Thyroid gland (tissue), 4 donors: ENCODE measurements around the gene NADK2. TPM values are rescaled to one million over a fixed set of nuclear protein-coding genes. Genes with fewer than 3 reads are reported as not detected.

ENCODE experiments used
- DNase-seq, 2 donors: peaks; one replicate each; pipeline ENCODE4 v3.0.0-alpha.2; 2019
- H3K27ac ChIP-seq, 3 donors: fragments of 200-600 bp; sonication (generic); 1 replicate in 2 of 3; 2 replicates in 1 of 3; pipeline ENCODE4 v1.5.1; 2016 to 2019; ENCODE audit warnings: mild to moderate bottlenecking in 1 of 3, moderate library complexity in 1 of 3
- H3K27me3 ChIP-seq: fragments of 200-600 bp; sonication (generic); one replicate; pipeline ENCODE4 v1.5.1; 2019
- H3K36me3 ChIP-seq, 2 donors: fragments of 200-600 bp; sonication (generic); one replicate each; pipeline ENCODE4 v1.5.1; 2016 to 2019
- H3K4me1 ChIP-seq, 2 donors: fragments of 200-600 bp; sonication (generic); one replicate each; pipeline ENCODE4 v1.5.1; 2017 to 2019
- H3K4me3 ChIP-seq, 3 donors: fragments of 200-600 bp; sonication (generic); replicated peaks in 1 of 3; 1 replicate in 2 of 3; 2 replicates in 1 of 3; pipeline ENCODE4 v1.5.1; 2016; ENCODE audit warnings: mild to moderate bottlenecking in 1 of 3
- H3K9me3 ChIP-seq: fragments of 200-600 bp; sonication (generic); one replicate; pipeline ENCODE4 v1.5.1; 2017
- POLR2A ChIP-seq, 2 donors: fragments of 450-650 bp; IDR thresholded peaks; one replicate each; pipeline ENCODE4 v1.6.1; 2017; ENCODE audit warnings: antibody characterized with exemption in 2 of 2, mild to moderate bottlenecking in 2 of 2, moderate library complexity in 1 of 2
- WGBS, 2 donors: methylation state at CpG; one replicate each; pipeline ENCODE4 v1.1.5; 2017; 5-methylcytosine and 5-hydroxymethylcytosine counted together
- intact Hi-C: fragments of 100-400 bp; cut with DNase I; formaldehyde crosslinking; loops from one replicate; pipeline ENCODE4 v1.15.1; 2023
- total RNA-seq, 4 donors: library from RNA; depleted of rRNA; stranded (reverse); fragments of >200 nt; gene quantifications; one replicate each; pipeline ENCODE4 v1.2.3, GENCODE V29; 2016
- TF ChIP-seq, protein P1 (sequence below), 6 experiments: fragments of 200-600 bp in 3 of 6; fragments of 450-650 bp in 3 of 6; sonication (generic) in 3 of 6; IDR thresholded peaks; one replicate each; pipeline ENCODE4 v1.5.1; 2016 to 2019; ENCODE audit warnings: antibody characterized with exemption in 6 of 6, mild to moderate bottlenecking in 2 of 6, inconsistent platforms in 1 of 6, moderate library complexity in 1 of 6

NADK2 gene
- total RNA-seq, 4 donors from 2014 or later = 28.8 to 47.2 (median 44.4) TPM

DNA sequence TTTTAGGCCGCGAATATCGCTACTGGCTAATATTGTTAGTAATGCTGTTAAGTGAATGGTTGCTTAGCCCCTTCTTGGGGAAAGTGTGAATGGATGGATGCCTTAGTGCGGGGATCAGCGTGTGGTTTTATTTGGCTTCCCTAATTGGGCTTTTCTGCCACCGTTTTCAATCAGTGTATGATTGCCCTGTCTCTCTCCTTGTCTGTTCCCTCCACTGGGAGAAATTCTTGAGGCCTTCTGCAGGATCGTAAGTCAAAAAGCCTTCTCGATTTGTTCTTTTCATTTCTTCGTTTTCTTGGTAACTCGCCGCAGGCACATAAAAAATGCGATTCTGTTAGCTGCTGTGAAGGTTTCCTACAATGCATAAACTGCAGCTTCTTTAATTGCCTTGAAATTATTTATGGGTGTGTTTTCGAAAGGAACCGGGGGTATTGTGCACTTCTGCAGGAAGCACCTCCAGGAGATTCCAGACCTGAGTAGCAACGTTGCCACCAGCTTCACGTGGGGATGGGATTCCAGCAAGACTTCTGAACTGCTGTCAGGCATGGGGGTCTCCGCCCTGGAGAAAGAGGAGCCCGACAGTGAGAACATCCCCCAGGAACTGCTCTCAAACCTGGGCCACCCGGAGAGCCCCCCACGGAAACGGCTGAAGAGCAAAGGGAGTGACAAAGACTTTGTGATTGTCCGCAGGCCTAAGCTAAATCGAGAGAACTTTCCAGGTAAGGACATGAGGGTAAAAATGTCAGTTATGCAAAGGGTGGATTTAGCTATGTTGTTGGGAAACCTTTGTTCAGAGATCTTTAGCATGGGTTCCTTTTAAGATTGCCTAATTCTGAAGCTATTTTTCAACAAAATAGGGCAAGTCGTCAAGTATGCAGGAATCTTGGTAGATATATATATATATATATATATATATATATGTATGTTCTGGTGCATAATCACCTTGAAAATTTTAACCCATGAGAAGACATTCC is 89.1 kb downstream of the NADK2 start:
- intact Hi-C loops = loop anchor here (10.0 kb wide), 1 partner anchor 82 kb away; no protein-coding TSS in a partner anchor
- peaks cover 18 to 24% of the 10 kb centered on the region in 2 donors for H3K4me1 ChIP-seq

DNA sequence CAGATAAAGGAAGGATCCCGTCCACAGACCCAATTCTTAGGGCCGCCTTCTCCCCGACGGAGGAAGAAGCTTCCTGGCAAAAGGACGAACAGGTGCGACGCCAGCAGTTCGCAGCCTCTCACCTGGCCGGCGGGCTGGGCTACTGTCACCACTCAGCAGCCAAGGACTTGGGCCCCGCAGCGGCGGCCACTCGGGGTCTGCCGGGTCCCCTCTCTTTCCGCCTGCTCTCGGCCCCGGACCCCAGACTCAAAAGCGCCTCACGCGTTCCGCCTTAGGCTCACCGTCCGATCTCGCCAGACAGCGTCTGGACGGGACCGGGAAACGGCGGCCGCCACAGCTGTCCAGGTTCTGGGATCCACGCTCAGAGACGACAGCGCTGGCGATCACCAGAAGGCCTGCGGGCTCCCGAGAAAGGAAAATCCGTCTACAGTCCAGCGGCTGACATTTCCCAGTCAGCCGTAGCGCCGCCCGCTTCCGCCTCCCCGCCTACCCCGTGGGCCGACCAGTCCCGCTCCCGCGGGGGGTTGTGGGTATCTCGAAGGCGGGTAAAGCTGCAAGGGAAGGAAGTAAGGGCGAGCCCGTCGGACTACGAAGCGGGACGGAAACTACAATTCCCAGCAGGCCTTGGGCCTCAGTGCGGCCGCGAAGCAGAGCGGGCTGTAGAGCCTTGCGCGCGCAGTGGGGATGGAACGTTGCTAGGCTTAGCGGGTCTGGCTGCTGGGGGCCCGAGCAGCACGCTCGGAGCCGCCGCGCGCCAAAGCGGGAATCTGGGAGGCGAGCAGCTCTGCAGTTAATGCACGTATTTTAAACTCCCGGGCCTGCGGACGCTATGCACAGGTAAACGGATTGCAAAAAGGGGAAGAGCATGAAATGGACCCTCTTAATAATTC is 90.0 kb downstream of the NADK2 start, which contains the start of the genes LMBRD2 and SKP2:
Gene LMBRD2 (minus strand): TSS at position 454 of the 890 bp plus-strand sequence. CDS start 8,538 bp downstream, outside the sequence.
Gene SKP2 (plus strand): TSS at position 678 of the 890 bp plus-strand sequence. CDS start 152 bp downstream, at position 830.
- Histone ChIP-seq H3K27ac (peak within 1 kb of the TSS; percentile 56 to 76 (median 60)), H3K27me3 (no peaks in the 10 kb centered on the region), H3K4me3 (peak within 1 kb of the TSS; percentile 77 to 92 (median 80)), H3K36me3 (peaks cover 0 to 3% of the 10 kb centered on the region in 2 donors), H3K9me3 (no peaks in the 10 kb centered on the region), H3K4me1 (peaks cover 18 to 24% of the 10 kb centered on the region in 2 donors)
- 1% methylated on average over 24 to 50 of the region's 81 CpGs for WGBS, 2 donors
- intact Hi-C loops = loop anchor here (10.0 kb wide), 1 partner anchor 83 kb away; no protein-coding TSS in a partner anchor
- peak; percentile 97 to 98 for DNase-seq
- peak in 1 of 2 donors; percentile 84 for TF ChIP-seq POLR2A (IDR thresholded peaks at IDR 0.05)
- TF ChIP-seq, protein P1, sequence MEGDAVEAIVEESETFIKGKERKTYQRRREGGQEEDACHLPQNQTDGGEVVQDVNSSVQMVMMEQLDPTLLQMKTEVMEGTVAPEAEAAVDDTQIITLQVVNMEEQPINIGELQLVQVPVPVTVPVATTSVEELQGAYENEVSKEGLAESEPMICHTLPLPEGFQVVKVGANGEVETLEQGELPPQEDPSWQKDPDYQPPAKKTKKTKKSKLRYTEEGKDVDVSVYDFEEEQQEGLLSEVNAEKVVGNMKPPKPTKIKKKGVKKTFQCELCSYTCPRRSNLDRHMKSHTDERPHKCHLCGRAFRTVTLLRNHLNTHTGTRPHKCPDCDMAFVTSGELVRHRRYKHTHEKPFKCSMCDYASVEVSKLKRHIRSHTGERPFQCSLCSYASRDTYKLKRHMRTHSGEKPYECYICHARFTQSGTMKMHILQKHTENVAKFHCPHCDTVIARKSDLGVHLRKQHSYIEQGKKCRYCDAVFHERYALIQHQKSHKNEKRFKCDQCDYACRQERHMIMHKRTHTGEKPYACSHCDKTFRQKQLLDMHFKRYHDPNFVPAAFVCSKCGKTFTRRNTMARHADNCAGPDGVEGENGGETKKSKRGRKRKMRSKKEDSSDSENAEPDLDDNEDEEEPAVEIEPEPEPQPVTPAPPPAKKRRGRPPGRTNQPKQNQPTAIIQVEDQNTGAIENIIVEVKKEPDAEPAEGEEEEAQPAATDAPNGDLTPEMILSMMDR (IDR thresholded peaks at IDR 0.05) = no peak

More for the DNA sequence above, 89.1 kb downstream of the NADK2 start:
- Histone ChIP-seq H3K9me3 (no peaks in the 10 kb centered on the region), H3K27me3 (no peaks in the 10 kb centered on the region), H3K36me3 (peaks cover 0 to 3% of the 10 kb centered on the region in 2 donors), H3K4me3 (peak overlapping the region; percentile 36 to 92 (median 77)), H3K27ac (no peak overlapping the region)
- DNase-seq = no peak
- 4 to 7% methylated on average over 24 of the region's 24 CpGs for WGBS, 2 donors
- no peak for TF ChIP-seq POLR2A (IDR thresholded peaks at IDR 0.05)
- TF ChIP-seq, protein P1 (IDR thresholded peaks at IDR 0.05) = no peak

DNA sequence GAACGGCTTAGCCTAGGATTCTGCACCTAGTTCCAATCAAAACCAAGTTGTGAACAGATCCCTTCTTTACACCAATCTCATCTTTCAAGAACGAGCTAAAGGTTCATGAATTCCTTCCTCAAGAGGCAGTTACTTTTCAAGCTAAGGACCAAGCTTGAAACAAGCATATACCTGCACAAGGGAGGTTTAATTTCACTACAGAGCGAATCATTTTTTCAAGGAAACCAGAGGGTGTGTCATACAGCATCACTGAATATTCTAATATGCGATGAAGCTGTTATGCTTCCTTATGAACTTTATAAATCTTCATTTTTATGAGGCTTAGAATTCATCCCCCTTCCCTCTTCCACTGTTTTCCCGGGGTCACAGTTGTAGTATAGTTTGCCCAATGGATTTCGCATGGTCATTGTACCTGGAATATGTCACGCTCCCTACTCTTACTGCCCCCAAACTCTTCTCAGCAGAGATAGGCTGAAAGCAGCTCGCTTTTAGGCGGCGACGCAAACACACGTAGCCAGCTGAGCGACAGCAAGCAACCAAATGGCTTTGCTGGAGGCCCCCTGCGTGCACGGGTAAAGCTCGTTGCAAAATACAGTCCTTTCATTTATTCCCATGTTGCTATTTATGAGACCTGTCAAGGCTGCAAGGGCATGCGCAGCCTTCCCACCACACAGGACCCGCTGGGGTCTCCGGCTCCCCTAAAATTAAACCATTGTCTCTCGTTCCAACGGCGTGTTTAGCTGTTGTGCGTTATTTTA is 90.9 kb downstream of the NADK2 start:
- Histone ChIP-seq H3K27me3 (no peaks in the 10 kb centered on the region), H3K36me3 (no peaks in the 10 kb centered on the region), H3K9me3 (no peaks in the 10 kb centered on the region), H3K27ac (peak overlapping the region in 2 of 3 donors; percentile 60 to 76), H3K4me3 (peak overlapping the region; percentile 77 to 92 (median 80)), H3K4me1 (peaks cover 18 to 24% of the 10 kb centered on the region in 2 donors)
- intact Hi-C loops = loop anchor here (10.0 kb wide), 1 partner anchor 84 kb away; no protein-coding TSS in a partner anchor
- TF ChIP-seq, protein P1 (IDR thresholded peaks at IDR 0.05) = no peak
- TF ChIP-seq POLR2A (IDR thresholded peaks at IDR 0.05) = no peak
- DNase-seq = peak; percentile 33 to 35
- WGBS, 2 donors = 2 to 6% methylated on average over 21 to 23 of the region's 23 CpGs

DNA sequence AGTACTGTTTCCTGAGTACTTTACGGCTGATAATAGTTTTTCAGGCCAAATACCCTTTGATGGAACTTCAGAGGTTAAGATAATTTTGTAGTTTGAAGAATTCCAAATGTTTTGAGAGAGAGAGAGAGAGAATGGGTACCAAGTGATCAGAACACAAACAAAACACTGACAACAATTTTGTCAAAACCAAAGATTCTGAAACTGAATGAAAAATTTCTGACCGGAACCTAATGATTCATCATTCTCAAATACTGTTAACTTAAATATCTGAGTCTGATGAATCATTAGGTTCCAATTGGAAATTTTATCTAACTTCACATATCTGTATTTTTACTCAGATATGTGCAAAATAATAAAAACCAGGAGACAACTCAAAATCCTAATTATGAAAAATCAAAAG is 94.0 kb downstream of the NADK2 start:
- TF ChIP-seq POLR2A (IDR thresholded peaks at IDR 0.05) = no peak
- TF ChIP-seq, protein P1 (IDR thresholded peaks at IDR 0.05) = no peak
- no peak overlapping the region for H3K27ac ChIP-seq
- no peaks in the 10 kb centered on the region for H3K36me3 ChIP-seq
- H3K27me3 ChIP-seq = no peaks in the 10 kb centered on the region
- intact Hi-C loops = no loop called here
- no peak overlapping the region for H3K4me3 ChIP-seq
- no peak for DNase-seq
- no peaks in the 10 kb centered on the region for H3K9me3 ChIP-seq
- peaks cover 11 to 13% of the 10 kb centered on the region in 2 donors for H3K4me1 ChIP-seq
- WGBS, 2 donors = 49 to 93% methylated on average over 2 of the region's 2 CpGs
